Loucy (cell line): ENCODE results near the gene TMEM253.

Experiments used
- H2AFZ ChIP-seq: fragments of 200-600 bp; sonication (generic); 2 replicates; pipeline ENCODE4 v1.6.0; 2016; ENCODE audit warnings: antibody characterized with exemption, mild to moderate bottlenecking, low read length, moderate library complexity
- H3F3A ChIP-seq: fragments of 200-600 bp; 2 replicates; pipeline ENCODE4 v1.6.0; 2016; ENCODE audit warnings: antibody characterized with exemption, low read depth, mild to moderate bottlenecking
- H3K27me3 ChIP-seq: fragments of 200-600 bp; sonication (generic); 2 replicates; pipeline ENCODE4 v1.6.1; 2014; ENCODE audit warnings: low read length, mild to moderate bottlenecking; ENCODE audit not compliant: insufficient read depth, poor library complexity, severe bottlenecking
- H3K36me3 ChIP-seq: fragments of 200-600 bp; sonication (generic); 2 replicates; pipeline ENCODE4 v1.6.1; 2016; ENCODE audit warnings: low read length; ENCODE audit not compliant: insufficient read depth
- H3K4me1 ChIP-seq: fragments of 200-600 bp; sonication (generic); 2 replicates; pipeline ENCODE4 v1.5.1; 2014; ENCODE audit warnings: low read length, mild to moderate bottlenecking; ENCODE audit not compliant: insufficient read depth, poor library complexity, severe bottlenecking
- H3K4me2 ChIP-seq: fragments of 200-600 bp; sonication (generic); 2 replicates; pipeline ENCODE4 v1.6.0; 2014; ENCODE audit warnings: antibody characterized with exemption, low read length, low read depth, mild to moderate bottlenecking; ENCODE audit not compliant: poor library complexity, severe bottlenecking
- H3K4me3 ChIP-seq: fragments of 200-600 bp; sonication (generic); 2 replicates; pipeline ENCODE4 v1.5.1; 2014; ENCODE audit warnings: low read length, mild to moderate bottlenecking, mixed read lengths; ENCODE audit not compliant: poor library complexity, severe bottlenecking
- H3K79me2 ChIP-seq: fragments of 200-600 bp; sonication (generic); 2 replicates; pipeline ENCODE4 v1.6.1; 2014; ENCODE audit warnings: low read length; ENCODE audit not compliant: insufficient read depth
- H3K9ac ChIP-seq: fragments of 200-600 bp; sonication (generic); 2 replicates; pipeline ENCODE4 v1.6.0; 2014; ENCODE audit warnings: mild to moderate bottlenecking, low read depth, low read length, moderate library complexity; ENCODE audit not compliant: poor library complexity, severe bottlenecking
- H3K9me2 ChIP-seq: fragments of 200-600 bp; sonication (generic); replicated peaks from 2 replicates; pipeline ENCODE4 v1.6.1; 2016; ENCODE audit warnings: low read depth, low read length, mixed read lengths
- H3K9me3 ChIP-seq: fragments of 200-600 bp; sonication (generic); 2 replicates; pipeline ENCODE4 v1.6.1; 2014; ENCODE audit warnings: mild to moderate bottlenecking, antibody characterized with exemption, low read length, low read depth; ENCODE audit not compliant: insufficient read depth
- H4K20me1 ChIP-seq: fragments of 200-600 bp; sonication (generic); 2 replicates; pipeline ENCODE4 v1.6.0; 2014; ENCODE audit warnings: antibody characterized with exemption, low read length, mild to moderate bottlenecking; ENCODE audit not compliant: insufficient read depth, poor library complexity, severe bottlenecking
- CTCF ChIP-seq: fragments of 200-600 bp; sonication (generic); conservative IDR thresholded peaks from 2 replicates; pipeline ENCODE4 v1.5.1; 2014; ENCODE audit warnings: mild to moderate bottlenecking, antibody characterized with exemption, low read length
- EZH2phosphoT487 ChIP-seq: fragments of 200-600 bp; IDR thresholded peaks from 2 replicates; pipeline ENCODE4 v1.6.1; 2018; ENCODE audit warnings: antibody characterized with exemption, mild to moderate bottlenecking, moderate library complexity, borderline replicate concordance

The TMEM253 gene

GRCh38 chr14:21100931-21101330 lies at the start of gene TMEM253:
Gene TMEM253, plus strand, starts transcription at chr14:21101066. Its CDS starts 278 bp downstream, at chr14:21101344.
- Histone ChIP-seq H3K36me3 (no peaks in the 10 kb centered on the region), H2AFZ (no peak within 1 kb of the TSS), H3K27me3 (no peaks in the 10 kb centered on the region), H3K4me3 (no peak within 1 kb of the TSS), H3K9ac (peak within 1 kb of the TSS; percentile 96), H3F3A (peaks cover 12% of the 10 kb centered on the region), H3K4me2 (no peak within 1 kb of the TSS), H3K79me2 (peaks cover 7% of the 10 kb centered on the region), H3K9me3 (no peaks in the 10 kb centered on the region), H3K9me2 (no peaks in the 10 kb centered on the region), H3K4me1 (peaks cover 37% of the 10 kb centered on the region), H4K20me1 (no peaks in the 10 kb centered on the region)
- TF ChIP-seq EZH2phosphoT487 = no peak
- no peak for TF ChIP-seq CTCF

- H3K9me2 ChIP-seq = no peaks in the 10 kb centered on the region
- no peak overlapping the region for H3K4me2 ChIP-seq
- no peaks in the 10 kb centered on the region for H3F3A ChIP-seq
- no peaks in the 10 kb centered on the region for H3K36me3 ChIP-seq
- H3K27me3 ChIP-seq = no peaks in the 10 kb centered on the region
- no peaks in the 10 kb centered on the region for H3K79me2 ChIP-seq
- peak overlapping the region; percentile 1 for H3K9ac ChIP-seq
- no peaks in the 10 kb centered on the region for H4K20me1 ChIP-seq
- H3K4me1 ChIP-seq = peaks cover 12% of the 10 kb centered on the region
- TF ChIP-seq CTCF (no peak), EZH2phosphoT487 (no peak)
- peak overlapping the region; percentile 51; the same call in 1 of the 2 replicates for H2AFZ ChIP-seq
- no peaks in the 10 kb centered on the region for H3K9me3 ChIP-seq
- no peak overlapping the region for H3K4me3 ChIP-seq
Measured at GRCh38 chr14:21053184-21054122, 47.4 kb upstream of the TMEM253 start.

DNA sequence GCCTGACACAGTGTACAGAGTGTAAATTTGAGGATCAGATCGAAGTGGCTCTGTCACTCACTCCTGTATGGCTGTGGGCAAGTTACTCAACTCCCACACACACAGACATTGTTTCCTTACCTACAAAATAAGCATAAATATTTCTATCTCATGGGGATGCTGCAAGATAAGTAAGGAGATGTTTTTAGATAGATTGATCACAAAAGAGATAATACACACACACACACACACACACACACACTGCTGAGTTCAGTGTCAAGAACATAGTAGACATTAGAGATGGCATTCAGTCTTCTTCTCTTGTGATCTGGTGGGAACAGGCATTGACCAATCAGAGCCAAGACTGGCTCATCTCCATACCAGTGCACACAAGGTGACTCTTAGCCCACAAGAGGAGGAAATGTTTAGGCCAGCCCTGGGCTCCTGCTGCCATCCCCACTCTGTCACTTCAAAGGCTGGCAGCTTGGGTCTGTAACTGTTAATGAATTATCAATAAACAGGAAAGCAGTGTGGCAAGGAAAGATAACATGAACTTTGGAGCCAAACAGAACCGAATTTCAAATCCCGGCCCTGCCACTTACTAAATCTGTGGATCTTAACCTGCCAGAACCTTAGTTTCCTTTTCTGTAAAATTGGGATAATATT lies 46.6 kb upstream of the TMEM253 start:
- Histone ChIP-seq H3F3A (no peaks in the 10 kb centered on the region), H2AFZ (peak overlapping the region; percentile 51; the same call in 1 of the 2 replicates), H3K79me2 (no peaks in the 10 kb centered on the region), H3K4me1 (peaks cover 12% of the 10 kb centered on the region), H3K9me3 (no peaks in the 10 kb centered on the region), H3K36me3 (no peaks in the 10 kb centered on the region), H4K20me1 (no peaks in the 10 kb centered on the region), H3K4me3 (no peak overlapping the region), H3K4me2 (no peak overlapping the region), H3K9ac (peak overlapping the region; percentile 1), H3K27me3 (no peaks in the 10 kb centered on the region), H3K9me2 (no peaks in the 10 kb centered on the region)
- TF ChIP-seq EZH2phosphoT487 (no peak), CTCF (no peak)
